B cell (primary cell): ENCODE results near the gene TNN.

ENCODE experiments used
- CTCF ChIP-seq: fragments of 200-600 bp; IDR thresholded peaks from one replicate; pipeline ENCODE4 v1.8.0; 2022; ENCODE audit warnings: antibody characterized with exemption, mild to moderate bottlenecking
- EZH2 ChIP-seq: IDR thresholded peaks from 2 replicates; pipeline ENCODE4 v1.6.1; 2012; ENCODE audit warnings: borderline replicate concordance, low read depth, mild to moderate bottlenecking, moderate library complexity, low read length; ENCODE audit not compliant: insufficient read depth, poor library complexity, severe bottlenecking

DNA sequence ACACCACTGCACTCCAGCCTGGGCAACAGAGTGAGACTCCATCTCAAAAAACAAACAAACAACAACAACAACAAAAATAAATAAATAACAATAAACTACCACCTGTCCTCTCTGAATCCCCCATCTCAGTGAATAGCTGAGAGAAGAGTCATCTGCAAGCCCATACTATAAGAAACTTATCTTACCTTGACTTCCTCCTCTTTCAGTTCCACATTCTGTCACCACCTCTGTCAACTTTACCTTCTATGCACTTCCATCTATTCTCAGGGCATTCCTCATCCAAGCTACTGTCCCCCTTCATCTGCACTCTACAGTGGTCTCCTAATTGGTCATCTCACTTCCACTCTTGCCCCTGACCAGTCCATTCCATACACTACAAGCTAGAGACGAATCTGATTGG, 66.9 kb downstream of the TNN start:
- TF ChIP-seq CTCF (no peak), EZH2 (no peak)
